HG02938 (cell line): Measurements from ENCODE around the gene ZSWIM8.

Experiments used
- ATAC-seq: cut with Tn5 transposase; IDR thresholded peaks from one replicate; pipeline ENCODE4 v1.9.1; 2021; ENCODE audit warnings: mild to moderate bottlenecking, moderate library complexity; ENCODE audit not compliant: unreplicated experiment

The ZSWIM8 gene

DNA sequence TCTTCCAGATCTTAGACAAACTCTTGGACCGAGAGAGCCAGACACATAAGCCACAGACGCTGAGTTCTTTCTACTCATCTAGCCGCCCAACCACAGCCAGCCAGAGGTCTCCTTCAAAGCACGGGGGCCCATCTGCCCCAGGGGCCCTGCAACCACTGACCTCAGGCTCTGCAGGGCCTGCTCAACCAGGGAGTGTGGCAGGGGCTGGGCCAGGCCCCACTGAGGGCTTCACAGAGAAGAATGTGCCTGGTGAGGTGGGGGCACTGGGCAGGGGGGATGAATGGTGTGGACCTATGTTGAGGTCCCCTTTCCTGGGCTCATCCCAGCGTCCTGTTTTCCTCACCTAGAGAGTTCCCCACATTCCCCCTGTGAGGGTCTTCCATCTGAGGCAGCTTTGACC, 11.4 kb downstream of the ZSWIM8 start:
- ATAC-seq, result no peak

- ATAC-seq, result no peak
These were observed 12.1 kb downstream of the ZSWIM8 start for GRCh38 chr10:73797324-73798025.

GRCh38 chr10:73798087-73798486, 12.7 kb downstream of the ZSWIM8 start:
- no peak for ATAC-seq

DNA sequence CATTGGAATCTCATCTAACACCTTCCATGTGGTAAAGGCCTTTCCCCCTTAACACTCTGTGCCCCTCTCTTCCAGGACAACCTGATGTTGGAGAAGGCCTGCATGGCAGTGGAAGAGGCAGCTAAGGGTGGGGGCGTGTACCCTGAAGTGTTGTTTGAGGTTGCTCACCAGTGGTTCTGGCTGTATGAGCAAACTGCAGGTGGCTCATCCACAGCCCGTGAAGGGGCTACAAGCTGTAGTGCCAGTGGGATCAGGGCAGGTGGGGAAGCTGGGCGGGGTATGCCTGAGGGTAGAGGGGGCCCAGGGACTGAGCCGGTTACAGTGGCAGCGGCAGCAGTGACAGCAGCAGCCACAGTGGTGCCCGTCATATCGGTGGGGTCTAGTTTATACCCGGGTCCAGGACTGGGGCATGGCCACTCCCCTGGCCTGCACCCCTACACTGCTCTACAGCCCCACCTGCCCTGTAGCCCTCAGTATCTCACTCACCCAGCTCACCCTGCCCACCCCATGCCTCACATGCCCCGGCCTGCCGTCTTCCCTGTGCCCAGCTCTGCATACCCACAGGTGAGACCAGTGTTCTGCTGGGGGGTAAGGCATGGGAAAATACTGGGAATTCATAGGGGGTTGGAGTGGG, 13.6 kb downstream of the ZSWIM8 start:
- no peak for ATAC-seq

GRCh38 chr10:73799899-73800559, 14.6 kb downstream of the ZSWIM8 start:
- ATAC-seq, result no peak

- no peak for ATAC-seq
These were observed 15.3 kb downstream of the ZSWIM8 start for GRCh38 chr10:73800560-73801252.

DNA sequence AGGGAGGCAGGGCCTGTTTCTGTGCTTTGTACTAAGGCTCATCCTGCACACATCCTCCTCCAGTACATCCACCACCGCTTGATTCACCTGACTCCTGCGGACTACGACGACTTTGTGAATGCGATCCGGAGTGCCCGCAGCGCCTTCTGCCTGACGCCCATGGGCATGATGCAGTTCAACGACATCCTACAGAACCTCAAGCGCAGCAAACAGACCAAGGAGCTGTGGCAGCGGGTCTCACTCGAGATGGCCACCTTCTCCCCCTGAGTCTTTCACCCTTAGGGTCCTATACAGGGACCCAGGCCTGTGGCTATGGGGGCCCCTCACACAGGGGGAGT, 15.8 kb downstream of the ZSWIM8 start:
- no peak for ATAC-seq

GRCh38 chr10:73802276-73802991, 17.0 kb downstream of the ZSWIM8 start:
- ATAC-seq, result no peak

DNA sequence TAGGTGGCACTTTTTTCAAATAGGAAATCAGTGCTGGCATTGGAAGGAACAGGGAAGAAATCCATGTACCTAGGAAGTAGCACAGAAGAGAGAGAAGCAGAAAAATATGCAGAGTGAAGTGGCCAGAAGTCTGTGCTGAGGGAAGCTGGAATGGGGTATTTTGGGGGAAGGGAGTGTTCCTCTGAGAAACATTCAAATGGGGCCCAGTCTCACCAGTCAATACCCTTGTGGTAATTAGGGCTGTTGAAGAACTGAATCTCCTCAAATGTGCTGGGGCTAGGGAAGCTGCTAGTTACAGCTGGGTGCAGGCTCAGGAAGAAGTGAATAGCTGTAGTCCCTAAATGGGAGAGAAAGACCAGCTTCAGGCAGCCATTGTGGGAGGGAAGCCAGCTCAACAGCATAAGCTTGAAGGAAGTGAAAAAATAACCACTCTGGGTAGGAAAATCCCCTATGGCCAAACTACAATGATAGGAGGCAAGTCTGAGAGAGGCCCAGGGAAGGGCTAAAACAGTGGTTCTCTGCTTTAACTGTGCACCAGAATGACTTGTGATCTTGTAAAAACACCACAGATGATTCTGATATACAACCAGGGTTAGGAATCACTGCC, 18.4 kb downstream of the ZSWIM8 start:
- ATAC-seq, result no peak

DNA sequence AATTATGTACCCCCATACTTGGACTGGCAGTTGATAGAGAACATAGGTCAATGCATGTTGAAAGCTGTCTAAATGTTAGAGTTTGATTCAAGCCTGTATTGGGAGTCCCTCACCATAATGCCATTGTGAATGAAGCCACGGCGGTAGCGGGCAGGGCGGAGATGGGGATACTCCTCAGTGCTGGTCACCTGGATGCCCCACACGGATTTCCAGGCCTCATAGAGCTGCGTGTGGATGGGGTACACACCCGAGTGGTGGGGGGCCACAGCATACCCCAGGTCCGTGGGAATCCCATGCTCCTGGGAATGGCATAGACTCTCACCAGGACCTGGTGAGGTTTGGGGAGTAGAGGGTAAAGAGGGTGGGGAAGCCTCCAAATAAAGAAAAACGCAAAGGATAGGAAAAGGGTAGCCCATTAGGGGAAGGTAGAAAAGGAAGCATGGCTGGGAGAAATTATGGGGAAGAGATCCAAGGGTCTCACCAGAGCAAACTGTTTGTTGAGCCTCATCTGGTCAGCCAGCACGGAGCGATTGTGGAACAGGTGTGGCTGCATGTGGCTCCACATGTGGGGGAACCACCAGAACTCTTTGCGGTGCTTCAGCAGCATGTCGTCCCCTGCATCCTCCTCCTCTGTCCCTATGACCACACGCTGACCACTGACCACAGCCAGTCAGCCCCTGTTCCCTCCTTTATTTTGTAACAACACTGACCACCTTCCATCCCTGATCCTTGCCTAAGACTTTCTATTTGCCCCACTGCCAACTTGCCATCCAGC, 21.0 kb downstream of the ZSWIM8 start:
- no peak for ATAC-seq

GRCh38 chr10:73807471-73807870, 22.1 kb downstream of the ZSWIM8 start:
- ATAC-seq, result no peak

DNA sequence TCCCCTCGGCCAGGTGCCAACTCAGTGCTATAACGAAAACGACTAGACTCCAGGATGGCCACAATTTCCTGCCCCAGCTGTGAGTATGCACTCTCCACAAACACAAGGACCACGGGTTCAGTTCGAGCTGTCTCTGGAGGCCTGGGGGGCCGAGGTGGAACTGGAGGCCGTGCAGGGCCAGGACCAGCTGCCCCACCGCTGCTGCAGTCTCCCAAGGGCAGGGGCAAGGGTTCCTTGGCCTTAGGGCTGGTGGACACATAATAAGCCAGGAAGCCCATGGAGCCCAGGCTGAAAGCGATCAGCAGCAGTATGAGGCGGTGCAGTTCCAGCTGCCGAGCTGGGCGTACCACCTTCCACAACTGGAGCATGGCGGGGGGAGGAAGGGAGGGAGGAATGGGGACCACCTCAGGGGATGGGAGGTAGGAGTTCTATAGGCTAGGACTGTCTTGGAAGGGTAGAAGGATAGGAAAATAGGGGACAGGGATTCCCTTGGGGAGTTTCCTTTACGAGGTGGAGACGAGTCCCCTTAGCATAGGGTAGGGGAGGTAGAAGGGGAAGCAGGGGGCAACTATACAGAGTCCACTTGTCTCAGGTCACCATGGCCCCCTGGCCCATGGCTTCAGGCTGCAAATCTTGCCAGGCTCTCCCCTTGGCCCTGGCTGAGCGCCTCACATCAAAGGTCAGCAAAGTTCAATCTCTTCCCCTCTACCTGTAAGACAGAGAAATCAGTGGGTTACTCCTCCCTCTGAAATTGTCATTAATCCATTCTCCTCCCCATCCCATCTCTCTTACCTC, 22.8 kb downstream of the ZSWIM8 start:
- ATAC-seq, result no peak

GRCh38 chr10:73809061-73809818, 23.8 kb downstream of the ZSWIM8 start:
- no peak for ATAC-seq

GRCh38 chr10:73810358-73810734, 24.9 kb downstream of the ZSWIM8 start:
- ATAC-seq, result no peak

GRCh38 chr10:73810735-73811465, 25.5 kb downstream of the ZSWIM8 start:
- ATAC-seq, result peak; percentile 30

DNA sequence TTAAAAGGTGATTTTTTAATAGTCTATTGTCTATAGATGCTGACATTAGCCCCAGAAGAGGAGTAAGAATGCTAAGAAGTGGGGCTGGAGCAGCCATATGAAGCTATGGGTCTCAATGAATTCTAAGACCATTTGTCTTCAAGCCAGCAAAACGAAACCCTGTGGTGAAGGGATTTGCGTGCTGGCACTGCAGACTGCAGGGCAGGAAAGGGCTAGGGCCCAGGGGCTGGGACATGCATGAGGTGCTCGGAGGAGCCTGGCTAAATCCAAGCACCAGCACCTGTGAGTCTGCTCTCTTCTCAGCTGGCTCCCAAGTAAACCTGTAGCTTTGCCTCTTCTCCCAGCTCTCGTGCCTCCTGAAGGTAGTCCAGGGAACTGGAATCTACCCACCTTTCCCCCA, 27.3 kb downstream of the ZSWIM8 start:
- ATAC-seq, result no peak

DNA sequence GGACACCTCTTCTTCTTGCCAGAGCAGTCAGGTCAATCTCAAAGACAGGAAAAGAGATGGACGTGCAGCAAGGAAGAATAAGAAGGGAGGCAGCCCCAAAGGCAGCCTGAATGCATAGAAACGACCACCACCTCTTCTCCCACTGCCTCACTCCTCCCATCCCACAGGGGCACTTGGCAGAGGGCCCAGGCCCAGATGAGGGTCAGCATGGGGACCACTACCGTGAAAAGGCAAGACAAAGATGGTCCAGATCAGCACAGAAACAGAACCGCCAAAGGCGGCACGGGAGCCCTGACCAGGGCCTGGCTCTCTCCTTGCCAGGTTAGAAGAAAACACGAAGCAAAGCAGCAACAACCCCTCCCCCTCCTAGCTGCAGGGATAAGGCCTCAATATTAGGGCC, 27.9 kb downstream of the ZSWIM8 start:
- ATAC-seq, result no peak
